IPS-NIHi7 (cell line): ENCODE results near the gene ZNF335.

Experiments
- DNase-seq: peaks from one replicate; pipeline ENCODE4 v3.0.0; 2012; ENCODE audit warnings: mixed read lengths; ENCODE audit errors: extremely low spot score

ZNF335 gene

GRCh38 chr20:45952861-45953260 is 19.1 kb downstream of the ZNF335 start:
- DNase-seq, result no peak

- DNase-seq, result no peak
These were observed 19.8 kb downstream of the ZNF335 start for GRCh38 chr20:45951925-45952834.

- DNase-seq, result no peak
These were observed 21.7 kb downstream of the ZNF335 start for GRCh38 chr20:45950330-45950646.

- no peak for DNase-seq
These were observed 22.3 kb downstream of the ZNF335 start for GRCh38 chr20:45949542-45950329.

GRCh38 chr20:45948742-45949541 is 23.1 kb downstream of the ZNF335 start:
- no peak for DNase-seq

- DNase-seq, result no peak
These were observed 23.7 kb downstream of the ZNF335 start for GRCh38 chr20:45948261-45948733.

DNA sequence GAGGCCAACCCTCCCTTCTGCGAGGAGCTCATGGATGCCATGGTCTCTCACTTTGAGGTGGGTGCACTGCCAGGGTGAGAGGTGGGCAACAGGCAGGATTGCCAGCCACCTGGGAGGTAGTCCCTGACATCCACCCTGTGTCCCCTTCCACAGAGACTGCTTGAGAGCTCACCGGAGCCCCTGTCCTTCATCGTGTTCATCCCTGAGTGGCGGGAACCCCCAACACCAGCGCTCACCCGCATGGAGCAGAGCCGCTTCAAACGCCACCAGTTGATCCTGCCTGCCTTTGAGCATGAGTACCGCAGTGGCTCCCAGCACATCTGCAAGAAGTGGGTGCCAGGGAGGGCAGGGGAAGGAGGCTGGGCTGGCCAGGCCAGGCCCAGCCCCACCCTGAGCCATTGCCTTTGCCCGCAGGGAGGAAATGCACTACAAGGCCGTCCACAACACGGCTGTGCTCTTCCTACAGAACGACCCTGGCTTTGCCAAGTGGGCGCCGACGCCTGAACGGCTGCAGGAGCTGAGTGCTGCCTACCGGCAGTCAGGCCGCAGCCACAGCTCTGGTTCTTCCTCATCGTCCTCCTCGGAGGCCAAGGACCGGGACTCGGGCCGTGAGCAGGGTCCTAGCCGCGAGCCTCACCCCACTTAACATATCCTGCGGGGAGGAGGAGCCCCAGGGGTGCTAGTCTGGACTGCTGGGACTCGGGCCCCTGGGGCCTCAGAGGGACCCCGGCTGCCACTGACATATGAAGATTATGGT is 24.7 kb downstream of the ZNF335 start:
- no peak for DNase-seq

DNA sequence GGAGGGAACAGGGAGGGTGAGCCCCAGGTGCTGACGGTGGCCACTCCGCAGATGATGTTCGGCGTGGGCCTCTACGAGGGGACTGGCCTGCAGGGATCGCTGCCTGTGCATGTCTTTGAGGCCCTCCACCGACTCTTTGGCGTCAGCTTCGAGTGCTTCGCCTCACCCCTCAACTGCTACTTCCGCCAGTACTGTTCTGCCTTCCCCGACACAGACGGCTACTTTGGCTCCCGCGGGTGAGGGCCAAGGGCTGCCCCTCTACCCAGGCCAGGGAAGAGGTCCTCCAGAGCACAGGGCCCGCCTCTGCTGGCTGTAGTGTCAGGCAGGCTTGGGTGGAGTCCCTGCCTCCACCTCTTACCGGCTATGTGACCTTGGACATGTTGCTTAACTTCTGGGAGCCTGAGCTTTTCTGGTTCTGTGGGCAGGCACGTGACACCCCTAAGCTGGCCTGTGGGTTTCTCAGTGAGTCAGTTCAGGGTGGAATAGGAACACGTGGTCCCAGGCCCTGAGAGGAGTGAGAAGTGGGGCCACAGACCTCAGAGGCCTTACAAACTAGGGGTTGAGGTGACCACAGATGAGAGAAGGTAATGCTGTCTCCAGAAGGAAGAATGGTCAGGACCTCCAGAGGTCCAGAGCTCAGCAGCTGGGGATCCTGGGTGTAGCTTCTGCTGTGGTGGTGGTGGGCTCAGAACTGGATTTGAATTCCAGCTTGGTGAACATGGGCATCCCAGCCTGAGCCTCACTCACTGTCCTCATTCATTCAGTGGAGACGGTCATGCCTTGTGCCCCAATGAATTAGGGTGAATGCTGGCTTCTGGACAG is 25.6 kb downstream of the ZNF335 start:
- DNase-seq, result no peak

DNA sequence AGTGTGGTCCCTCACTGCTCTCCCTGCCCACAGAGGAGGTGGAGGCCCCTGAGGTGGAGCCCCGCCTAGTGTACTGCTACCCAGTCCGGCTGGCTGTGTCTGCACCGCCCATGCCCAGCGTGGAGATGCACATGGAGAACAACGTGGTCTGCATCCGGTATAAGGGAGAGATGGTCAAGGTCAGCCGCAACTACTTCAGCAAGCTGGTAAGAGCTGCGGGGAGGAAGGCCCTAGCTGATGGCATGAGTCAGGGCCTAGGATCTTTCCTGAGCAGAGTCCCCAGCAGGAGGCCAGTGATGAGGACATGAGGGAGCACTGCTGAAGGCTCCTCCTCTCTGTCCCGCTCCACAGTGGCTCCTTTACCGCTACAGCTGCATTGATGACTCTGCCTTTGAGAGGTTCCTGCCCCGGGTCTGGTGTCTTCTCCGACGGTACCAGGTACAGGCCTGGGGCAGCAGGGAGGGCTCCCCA is 26.3 kb downstream of the ZNF335 start:
- DNase-seq, result no peak

DNA sequence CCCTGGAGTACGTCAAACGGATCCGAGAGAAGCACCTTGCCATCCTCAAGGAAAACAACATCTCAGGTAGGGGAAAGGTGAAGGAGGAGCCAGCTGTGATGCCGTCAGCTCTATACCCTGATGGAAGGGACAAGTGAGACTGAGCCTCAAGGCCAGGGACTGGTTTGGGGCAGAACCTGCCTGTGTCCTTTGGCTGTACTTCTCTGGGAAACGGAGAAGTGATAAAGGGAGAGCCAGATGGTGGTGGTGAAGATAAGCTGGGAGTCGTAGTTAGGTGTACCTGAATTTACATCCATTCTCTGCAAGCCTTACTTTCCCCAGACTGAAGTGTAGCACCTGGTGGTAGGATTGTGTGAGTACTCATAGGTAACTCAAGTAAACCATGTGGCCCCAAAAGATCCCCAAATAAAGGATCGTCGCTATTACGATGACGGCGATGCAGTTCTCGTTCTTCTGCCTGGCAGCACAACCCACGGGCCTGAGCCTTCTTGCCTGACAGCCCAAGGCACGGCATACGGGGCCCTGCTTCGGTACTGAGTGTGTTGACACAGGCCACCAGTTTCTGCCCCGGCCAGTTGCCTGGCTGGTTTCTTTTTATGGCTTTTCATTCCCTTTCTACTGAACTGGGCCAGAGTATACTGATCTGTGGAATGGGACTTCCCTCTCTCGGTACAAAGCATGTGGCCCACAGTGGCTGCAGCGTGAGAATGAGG is 26.9 kb downstream of the ZNF335 start:
- DNase-seq, result no peak

DNA sequence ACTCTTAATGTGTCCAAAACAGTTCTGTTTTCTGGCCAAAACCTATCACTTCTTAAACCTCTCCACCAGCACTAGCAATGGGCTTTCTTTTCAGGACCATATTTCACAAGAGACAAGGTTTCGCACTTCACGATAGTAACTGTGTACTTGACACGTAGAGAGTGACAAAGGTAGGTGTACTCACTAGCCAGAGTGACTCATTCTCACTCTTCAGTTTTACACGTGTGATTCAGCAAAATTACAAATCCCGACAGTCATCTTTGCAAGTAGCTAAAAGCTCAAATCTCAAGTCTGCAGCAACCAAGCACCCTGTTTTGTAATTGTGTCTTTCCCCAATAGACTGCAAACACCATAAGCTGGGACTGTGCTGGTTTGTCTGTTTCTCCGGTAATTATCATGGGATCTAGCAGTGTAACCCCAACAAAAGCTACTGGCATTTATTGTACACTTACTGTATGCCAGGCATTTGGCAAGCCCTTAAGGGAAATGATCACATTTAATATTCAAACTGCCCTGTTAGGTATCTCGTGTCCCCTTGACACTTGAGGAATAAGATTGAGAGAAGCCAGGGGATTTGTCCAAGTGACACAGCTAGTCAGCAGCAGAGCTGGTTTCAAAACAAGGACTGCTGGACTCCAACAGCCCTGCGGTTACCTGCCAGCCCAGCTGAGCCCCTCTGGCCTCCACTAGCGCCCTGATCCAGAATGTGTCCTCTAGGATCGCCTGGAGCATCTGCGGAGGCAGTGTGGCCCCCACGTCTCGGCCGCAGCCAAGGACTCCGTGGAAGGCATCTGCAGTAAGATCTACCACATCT is 27.6 kb downstream of the ZNF335 start:
- no peak for DNase-seq

DNA sequence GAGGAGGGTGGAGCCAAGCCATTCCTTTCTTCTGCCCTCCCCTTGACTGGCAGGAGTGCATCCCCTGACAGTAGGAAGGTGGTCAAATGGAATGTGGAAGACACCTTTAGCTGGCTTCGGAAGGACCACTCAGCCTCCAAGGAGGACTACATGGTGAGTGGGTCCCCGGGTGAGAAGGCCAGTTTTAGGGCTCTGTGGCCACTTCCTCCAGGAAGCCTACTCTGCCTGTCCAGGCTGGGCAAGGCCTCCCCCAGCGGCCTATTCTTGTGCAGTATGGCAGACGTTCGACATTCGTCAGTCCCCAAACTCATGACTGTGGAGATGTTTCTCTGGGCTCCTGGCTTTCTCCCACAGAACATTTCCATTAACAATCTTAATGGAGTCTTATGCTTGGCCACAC is 28.4 kb downstream of the ZNF335 start:
- no peak for DNase-seq

GRCh38 chr20:45940469-45940868 is 31.5 kb downstream of the ZNF335 start:
- no peak for DNase-seq

DNA sequence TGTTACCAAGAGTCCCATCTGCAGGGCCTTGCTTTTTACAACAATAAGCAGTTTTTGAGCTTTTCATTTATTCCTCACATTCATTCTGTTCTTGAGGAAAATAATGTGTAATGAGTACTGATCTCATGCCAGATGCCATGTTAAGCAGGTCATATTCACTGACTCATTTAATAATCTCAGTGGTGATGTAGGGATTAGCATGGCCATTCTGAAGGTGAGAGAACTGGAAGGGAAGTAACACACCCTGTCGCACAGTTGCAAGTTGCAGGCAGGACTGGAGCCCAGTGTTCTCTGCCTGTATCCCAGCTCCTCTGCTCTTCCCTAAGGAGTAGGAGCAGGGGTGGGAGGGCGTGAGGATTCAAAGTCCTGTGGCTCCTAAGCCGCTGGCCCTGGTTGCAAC is 31.9 kb downstream of the ZNF335 start:
- DNase-seq, result no peak

GRCh38 chr20:45938727-45939438 is 33.1 kb downstream of the ZNF335 start:
- peak; percentile 63 for DNase-seq

GRCh38 chr20:45937765-45938164 is 34.2 kb downstream of the ZNF335 start:
- no peak for DNase-seq

DNA sequence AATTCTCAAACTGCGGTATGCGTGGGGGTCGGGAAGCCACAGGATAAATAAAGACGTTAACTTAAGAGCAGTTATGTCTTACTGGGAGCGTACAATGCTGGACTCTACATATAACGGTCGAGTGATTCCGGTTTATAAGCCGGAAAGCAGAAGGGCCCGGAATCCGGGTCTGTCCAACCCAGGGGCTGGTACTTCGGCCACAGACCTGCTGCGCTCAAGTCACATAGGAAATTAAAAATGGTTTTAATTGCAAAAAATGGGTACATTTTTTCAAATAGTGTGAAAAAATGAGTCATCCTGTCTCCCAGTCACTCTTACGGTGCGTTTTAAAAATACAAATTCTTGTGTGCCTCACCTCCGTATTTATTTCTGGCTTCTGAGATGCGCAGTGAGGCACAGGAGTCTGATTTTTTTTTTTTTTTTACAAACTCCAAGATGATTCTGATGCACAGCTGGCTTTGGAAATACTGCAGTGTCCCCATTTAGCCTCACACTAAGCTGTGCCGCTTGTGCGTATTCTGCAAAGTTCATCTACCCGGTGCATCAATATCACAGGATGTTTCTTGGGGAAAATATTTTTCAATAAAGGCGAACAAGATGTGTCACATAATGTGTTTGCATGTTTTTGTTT is 36.5 kb downstream of the ZNF335 start:
- no peak for DNase-seq
